Stomach smooth muscle (tissue), 2 donors: ENCODE data around the gene GET3.
A peak's percentile ranks its signal among the peaks of the same experiment; 100 is the strongest.

ENCODE experiments used
- H3K27ac ChIP-seq: one replicate; pipeline ENCODE4 v1.7.0; 2013; ENCODE audit warnings: mild to moderate bottlenecking, low read length, inconsistent platforms
- H3K27me3 ChIP-seq, 2 donors: one replicate each; pipeline ENCODE4 v1.7.0; 2013; ENCODE audit warnings: low read length in 2 of 2; ENCODE audit not compliant: insufficient read depth in 2 of 2, control insufficient read depth in 1 of 2
- H3K36me3 ChIP-seq, 2 donors: one replicate each; pipeline ENCODE4 v1.7.0; 2013; ENCODE audit warnings: low read length in 2 of 2; ENCODE audit not compliant: control insufficient read depth in 2 of 2, insufficient read depth in 2 of 2
- H3K4me1 ChIP-seq: one replicate; pipeline ENCODE4 v1.7.0; 2013; ENCODE audit warnings: low read length; ENCODE audit not compliant: control insufficient read depth, insufficient read depth
- H3K4me3 ChIP-seq, 2 donors: one replicate each; pipeline ENCODE4 v1.7.0; 2013; ENCODE audit warnings: low read length in 2 of 2
- H3K9ac ChIP-seq, 2 donors: one replicate each; pipeline ENCODE4 v1.7.0; 2013; ENCODE audit warnings: low read length in 2 of 2, mild to moderate bottlenecking in 1 of 2
- H3K9me3 ChIP-seq, 2 donors: one replicate each; pipeline ENCODE4 v1.7.0; 2013; ENCODE audit warnings: low read length in 2 of 2; ENCODE audit not compliant: control insufficient read depth in 2 of 2
- donor health status: healthy.
- donor health status: Pancreatic carcinoma.

GET3 gene

GRCh38 chr19:12727745-12728433 lies 9.4 kb upstream of the GET3 start:
- H3K9ac ChIP-seq = no peak overlapping the region
- no peaks in the 10 kb centered on the region for H3K9me3 ChIP-seq
- peaks cover 30% of the 10 kb centered on the region for H3K4me1 ChIP-seq
- H3K27ac ChIP-seq = no peak overlapping the region
- no peaks in the 10 kb centered on the region for H3K27me3 ChIP-seq
- no peak overlapping the region for H3K4me3 ChIP-seq
- H3K36me3 ChIP-seq = peaks cover 20 to 25% of the 10 kb centered on the region in 2 donors

GRCh38 chr19:12730064-12730463 lies 7.2 kb upstream of the GET3 start:
- Histone ChIP-seq H3K27ac (no peak overlapping the region), H3K4me3 (no peak overlapping the region), H3K36me3 (peaks cover 20 to 25% of the 10 kb centered on the region in 2 donors), H3K9me3 (no peaks in the 10 kb centered on the region), H3K9ac (no peak overlapping the region), H3K4me1 (peaks cover 28% of the 10 kb centered on the region), H3K27me3 (no peaks in the 10 kb centered on the region)

- H3K4me1 ChIP-seq = peaks cover 32% of the 10 kb centered on the region
- no peak overlapping the region for H3K27ac ChIP-seq
- no peaks in the 10 kb centered on the region for H3K9me3 ChIP-seq
- H3K36me3 ChIP-seq = peaks cover 20 to 25% of the 10 kb centered on the region in 2 donors
- no peak overlapping the region for H3K4me3 ChIP-seq
- H3K27me3 ChIP-seq = no peaks in the 10 kb centered on the region
- H3K9ac ChIP-seq = no peak overlapping the region
Observed at GRCh38 chr19:12731337-12731736, 6.0 kb upstream of the GET3 start.

GRCh38 chr19:12733369-12734214 lies 3.7 kb upstream of the GET3 start:
- Histone ChIP-seq H3K4me3 (peak overlapping the region; percentile 85 to 91), H3K27ac (peak overlapping the region; percentile 84), H3K4me1 (peaks cover 50% of the 10 kb centered on the region), H3K36me3 (peaks cover 20 to 21% of the 10 kb centered on the region in 2 donors), H3K27me3 (no peaks in the 10 kb centered on the region), H3K9ac (peak overlapping the region; percentile 92 to 96), H3K9me3 (no peaks in the 10 kb centered on the region)

- no peaks in the 10 kb centered on the region for H3K27me3 ChIP-seq
- peak overlapping the region; percentile 81 to 93 for H3K9ac ChIP-seq
- peak overlapping the region; percentile 83 to 98 for H3K4me3 ChIP-seq
- H3K36me3 ChIP-seq = peaks cover 9 to 10% of the 10 kb centered on the region in 2 donors
- peaks cover 36% of the 10 kb centered on the region for H3K4me1 ChIP-seq
- no peaks in the 10 kb centered on the region for H3K9me3 ChIP-seq
- H3K27ac ChIP-seq = peak overlapping the region; percentile 87
Observed at GRCh38 chr19:12737835-12738351, 596 bp downstream of the GET3 start.

GRCh38 chr19:12745166-12745897 lies 8.0 kb downstream of the GET3 start:
- Histone ChIP-seq H3K9me3 (peaks cover 0 to 8% of the 10 kb centered on the region in 2 donors), H3K4me1 (no peaks in the 10 kb centered on the region), H3K4me3 (no peak overlapping the region), H3K9ac (no peak overlapping the region), H3K27ac (no peak overlapping the region), H3K27me3 (peaks cover 0 to 6% of the 10 kb centered on the region in 2 donors), H3K36me3 (peaks cover 23 to 25% of the 10 kb centered on the region in 2 donors)

- Histone ChIP-seq H3K27me3 (peaks cover 7 to 13% of the 10 kb centered on the region in 2 donors), H3K36me3 (peaks cover 21 to 23% of the 10 kb centered on the region in 2 donors), H3K9me3 (peaks cover 0 to 8% of the 10 kb centered on the region in 2 donors), H3K4me1 (no peaks in the 10 kb centered on the region), H3K27ac (no peak overlapping the region), H3K9ac (no peak overlapping the region), H3K4me3 (no peak overlapping the region)
Observed at GRCh38 chr19:12748489-12748888, 11.2 kb downstream of the GET3 start.

- Histone ChIP-seq H3K27me3 (peaks cover 7 to 13% of the 10 kb centered on the region in 2 donors), H3K4me1 (no peaks in the 10 kb centered on the region), H3K9me3 (peaks cover 0 to 8% of the 10 kb centered on the region in 2 donors), H3K9ac (no peak overlapping the region), H3K36me3 (peaks cover 16 to 17% of the 10 kb centered on the region in 2 donors), H3K27ac (no peak overlapping the region), H3K4me3 (no peak overlapping the region)
Observed at GRCh38 chr19:12749938-12750521, 12.7 kb downstream of the GET3 start.

- H3K27ac ChIP-seq = no peak overlapping the region
- H3K36me3 ChIP-seq = peaks cover 12 to 13% of the 10 kb centered on the region in 2 donors
- H3K27me3 ChIP-seq = peaks cover 7 to 13% of the 10 kb centered on the region in 2 donors
- H3K9ac ChIP-seq = no peak overlapping the region
- no peaks in the 10 kb centered on the region for H3K4me1 ChIP-seq
- peaks cover 0 to 8% of the 10 kb centered on the region in 2 donors for H3K9me3 ChIP-seq
- no peak overlapping the region for H3K4me3 ChIP-seq
Observed at GRCh38 chr19:12750851-12751250, 13.6 kb downstream of the GET3 start.

- H3K9ac ChIP-seq = no peak within 1 kb of the TSS
- no peak within 1 kb of the TSS for H3K4me3 ChIP-seq
- H3K4me1 ChIP-seq = no peaks in the 10 kb centered on the region
- peaks cover 7 to 13% of the 10 kb centered on the region in 2 donors for H3K27me3 ChIP-seq
- no peak within 1 kb of the TSS for H3K27ac ChIP-seq
- H3K9me3 ChIP-seq = peaks cover 0 to 8% of the 10 kb centered on the region in 2 donors
- peaks cover 10 to 11% of the 10 kb centered on the region in 2 donors for H3K36me3 ChIP-seq
Observed at GRCh38 chr19:12751635-12752034, 14.3 kb downstream of the GET3 start, which contains the start of gene BEST2. Gene BEST2, plus strand, starts transcription at chr19:12751791. Its CDS starts 802 bp downstream, at chr19:12752593.
